GM12878 (cell line): ENCODE data around the gene CAMK2N2. TPM values are rescaled to one million over a fixed set of nuclear protein-coding genes. Genes with fewer than 3 reads are reported as not detected.

Experiments
- ATAC-seq: fragments of 200-7000 bp; cut with Tn5 transposase; 3 replicates; pipeline ENCODE4 v1.9.1; 2020; ENCODE audit warnings: mild to moderate bottlenecking, moderate library complexity
- BruUV-seq: library from RNA; stranded (reverse); fragments of 400-500 nt; replicated peaks from 2 replicates; lab custom pipeline; 2021; lab: Mats Ljungman, UMichigan
- CTCF ChIA-PET: fragments of 300-600 bp; sonication (Branson Sonifier 250); formaldehyde crosslinking; extraction: SDS; loops from one replicate; lab custom pipeline; 2021; ENCODE audit warnings: inconsistent platforms; lab: Yijun Ruan, JAX
- POLR2A ChIA-PET: fragments of 350-600 bp; formaldehyde crosslinking; extraction: SDS; loops from one replicate; lab custom pipeline; 2021; ENCODE audit warnings: inconsistent platforms; lab: Charles Lee
- RAD21 ChIA-PET: fragments of 300-600 bp; sonication (Branson Sonifier 250); formaldehyde crosslinking; loops from one replicate; lab custom pipeline; 2023; ENCODE audit warnings: antibody characterized with exemption; ENCODE audit not compliant: unreplicated experiment; lab: Charles Lee
- SMC1A ChIA-PET: fragments of 300-600 bp; sonication (Branson Sonifier 250); formaldehyde crosslinking; loops from one replicate; lab custom pipeline; 2023; ENCODE audit not compliant: unreplicated experiment, uncharacterized antibody; lab: Charles Lee
- DNase-seq: peaks from one replicate; pipeline ENCODE4 v3.0.0-alpha.2; 2011; ENCODE audit warnings: low read depth, low spot score
- FAIRE-seq: peaks from 3 replicates; lab custom pipeline; 2011; peaks lifted over from hg19 to GRCh38; lab: Jason Lieb, UNC
- H2AFZ ChIP-seq: 2 replicates; pipeline ENCODE4 v1.6.0; 2011; ENCODE audit warnings: low read depth, low read length, control low read depth; ENCODE audit not compliant: control insufficient read depth
- H3K27ac ChIP-seq: 2 replicates; pipeline ENCODE4 v1.5.1; 2011; ENCODE audit warnings: control low read depth; ENCODE audit not compliant: control insufficient read depth, insufficient read depth
- H3K27me3 ChIP-seq, 2 experiments: replicated peaks in 1 of 2; 2 replicates each; pipeline versions ENCODE4 v1.6.0 to v1.6.1; 2011; ENCODE audit warnings: low read length in 1 of 2; ENCODE audit not compliant: control insufficient read depth in 2 of 2, insufficient read depth in 2 of 2
- H3K36me3 ChIP-seq, 2 experiments: 2 replicates each; pipeline ENCODE4 v1.5.1; 2011; ENCODE audit warnings: low read length in 1 of 2; ENCODE audit not compliant: control insufficient read depth in 2 of 2, insufficient read depth in 2 of 2
- H3K4me1 ChIP-seq: 2 replicates; pipeline ENCODE4 v1.6.1; 2011; ENCODE audit warnings: mild to moderate bottlenecking, low read length, moderate library complexity, mixed read lengths; ENCODE audit not compliant: control insufficient read depth, insufficient read depth
- H3K4me2 ChIP-seq: 2 replicates; pipeline ENCODE4 v1.6.0; 2011; ENCODE audit warnings: control low read depth; ENCODE audit not compliant: control insufficient read depth, insufficient read depth
- H3K4me3 ChIP-seq: fragments of 200-600 bp; sonication (generic); 2 replicates; pipeline ENCODE4 v1.5.1; 2016
- H3K79me2 ChIP-seq: 2 replicates; pipeline ENCODE4 v1.6.0; 2011; ENCODE audit warnings: low read length; ENCODE audit not compliant: control insufficient read depth, insufficient read depth
- H3K9ac ChIP-seq: 2 replicates; pipeline ENCODE4 v1.8.0; 2011; ENCODE audit warnings: low read length, control low read depth, mixed read lengths; ENCODE audit not compliant: control insufficient read depth, insufficient read depth
- H3K9me3 ChIP-seq: replicated peaks from 3 replicates; pipeline ENCODE4 v1.5.1; 2011; ENCODE audit warnings: mild to moderate bottlenecking, low read length; ENCODE audit not compliant: control insufficient read depth, insufficient read depth
- H4K20me1 ChIP-seq: 2 replicates; pipeline ENCODE4 v1.6.0; 2011; ENCODE audit not compliant: control insufficient read depth, insufficient read depth
- BMI1 ChIP-seq: fragments of 450-650 bp; IDR thresholded peaks from 2 replicates; pipeline ENCODE4 v1.6.1; 2016; ENCODE audit warnings: mild to moderate bottlenecking, moderate library complexity, borderline replicate concordance
- CREB1 ChIP-seq: IDR thresholded peaks from 2 replicates; pipeline ENCODE4 v1.6.1; 2012; ENCODE audit warnings: low read depth, mild to moderate bottlenecking, inconsistent platforms
- NR2C1 ChIP-seq: fragments of 450-650 bp; IDR thresholded peaks from 2 replicates; pipeline ENCODE4 v1.6.1; 2017; ENCODE audit warnings: antibody characterized with exemption, mild to moderate bottlenecking, moderate library complexity
- SUPT20H ChIP-seq: IDR thresholded peaks from 2 replicates; pipeline ENCODE4 v1.6.1; 2011; ENCODE audit warnings: low read depth, mild to moderate bottlenecking, low read length, moderate library complexity, borderline replicate concordance; ENCODE audit not compliant: control insufficient read depth
- TAF1 ChIP-seq: IDR thresholded peaks from 2 replicates; pipeline ENCODE4 v1.6.1; 2011; ENCODE audit warnings: mild to moderate bottlenecking, low read depth, low read length, borderline replicate concordance
- ZNF274 ChIP-seq: IDR thresholded peaks from one replicate; pipeline ENCODE4 v1.8.0; 2011; ENCODE audit not compliant: insufficient read length, insufficient read depth
- WGBS: methylation state at CpG from one replicate; pipeline ENCODE4 v1.1.6; 2016; ENCODE audit warnings: low lambda C conversion rate; ENCODE audit not compliant: insufficient replicate concordance, insufficient coverage; ENCODE audit errors: missing lambda C conversion rate; 5-methylcytosine and 5-hydroxymethylcytosine counted together
- in situ Hi-C: fragments of 300-500 bp; cut with MboI; formaldehyde crosslinking; loops from 9 replicates; pipeline ENCODE4 v1.14.3; 2018; ENCODE audit warnings: mixed read lengths
- intact Hi-C: fragments of 100-400 bp; cut with micrococcal nuclease; formaldehyde crosslinking; loops from one replicate; pipeline ENCODE4 v1.14.2; 2022; ENCODE audit not compliant: unreplicated experiment
- polyA plus RNA-seq, 11 experiments: library from polyadenylated mRNA; depleted of rRNA in 4 of 11; unstranded in 6 of 11; stranded (reverse) in 5 of 11; fragments of >200 nt; fragmentation: Nextera tagmentation in 4 of 11; fragmentation: Illumina TruSeq in 1 of 11; extraction: Ambion mirVana in 4 of 11; extraction: Trizol in 1 of 11; gene quantifications; 1 replicate in 1 of 11; 2 replicates in 10 of 11; pipeline versions ENCODE4 v1.2.1 to v1.2.3, GENCODE V29; 2011 to 2016; ENCODE audit warnings: inconsistent platforms in 2 of 11, missing spikeins in 2 of 11, low read depth in 1 of 11
- total RNA-seq, 4 experiments: library from RNA; depleted of rRNA in 3 of 4; stranded (reverse); fragments of >200 nt in 3 of 4; fragmentation: Illumina TruSeq in 1 of 4; extraction: Trizol in 1 of 4; gene quantifications; 2 replicates each; pipeline versions ENCODE4 v1.2.1 to v1.2.3, GENCODE V29; 2013 to 2021
- TF ChIP-seq, protein P1 (sequence below): fragments of 450-650 bp; IDR thresholded peaks from 2 replicates; pipeline ENCODE4 v1.6.1; 2017; ENCODE audit warnings: mild to moderate bottlenecking, low read depth, inconsistent platforms; ENCODE audit not compliant: poor library complexity, severe bottlenecking

The CAMK2N2 gene
- total and polyA plus RNA-seq, 10 of the 15 experiments (the other 5 are each of a cell fraction or from before 2014, with no cell fraction given): 0.06 to 1.4 (median 0.45) TPM; not detected in 1

DNA sequence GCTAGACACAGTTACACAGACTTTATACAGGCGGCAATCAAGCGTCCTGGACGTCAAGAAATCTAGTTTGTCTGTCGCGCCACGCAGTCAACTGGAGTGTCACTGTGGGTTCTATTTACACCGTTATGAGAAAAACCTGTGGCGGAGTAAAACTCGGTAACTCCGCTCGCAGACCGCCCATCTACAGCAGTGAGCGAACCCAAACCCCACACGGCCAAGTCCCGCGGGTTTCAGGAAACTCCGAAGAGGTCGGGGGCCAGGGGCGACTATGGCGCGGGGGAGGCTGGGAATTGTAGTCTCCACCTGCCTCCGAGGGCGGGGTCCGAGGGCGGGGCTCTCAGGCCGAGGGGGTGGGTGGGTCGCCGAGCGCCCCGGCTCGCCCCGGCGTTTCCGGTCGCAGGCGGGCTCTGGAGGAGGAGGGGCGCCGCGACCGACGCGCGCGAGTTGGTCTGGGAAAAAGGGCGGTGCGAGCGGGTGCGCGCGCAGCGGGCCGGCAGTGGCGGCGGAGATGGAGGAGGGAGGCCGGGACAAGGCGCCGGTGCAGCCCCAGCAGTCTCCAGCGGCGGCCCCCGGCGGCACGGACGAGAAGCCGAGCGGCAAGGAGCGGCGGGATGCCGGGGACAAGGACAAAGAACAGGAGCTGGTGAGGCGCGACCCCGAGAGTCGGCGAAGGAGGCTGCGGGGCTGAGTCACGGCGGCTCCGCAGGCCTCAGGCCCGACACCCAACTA is 37.6 kb upstream of the CAMK2N2 start, which contains the start of gene PSMD2 (continued):
- TF ChIP-seq, protein P1, sequence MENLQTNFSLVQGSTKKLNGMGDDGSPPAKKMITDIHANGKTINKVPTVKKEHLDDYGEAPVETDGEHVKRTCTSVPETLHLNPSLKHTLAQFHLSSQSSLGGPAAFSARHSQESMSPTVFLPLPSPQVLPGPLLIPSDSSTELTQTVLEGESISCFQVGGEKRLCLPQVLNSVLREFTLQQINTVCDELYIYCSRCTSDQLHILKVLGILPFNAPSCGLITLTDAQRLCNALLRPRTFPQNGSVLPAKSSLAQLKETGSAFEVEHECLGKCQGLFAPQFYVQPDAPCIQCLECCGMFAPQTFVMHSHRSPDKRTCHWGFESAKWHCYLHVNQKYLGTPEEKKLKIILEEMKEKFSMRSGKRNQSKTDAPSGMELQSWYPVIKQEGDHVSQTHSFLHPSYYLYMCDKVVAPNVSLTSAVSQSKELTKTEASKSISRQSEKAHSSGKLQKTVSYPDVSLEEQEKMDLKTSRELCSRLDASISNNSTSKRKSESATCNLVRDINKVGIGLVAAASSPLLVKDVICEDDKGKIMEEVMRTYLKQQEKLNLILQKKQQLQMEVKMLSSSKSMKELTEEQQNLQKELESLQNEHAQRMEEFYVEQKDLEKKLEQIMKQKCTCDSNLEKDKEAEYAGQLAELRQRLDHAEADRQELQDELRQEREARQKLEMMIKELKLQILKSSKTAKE: no peak
- TF ChIP-seq SUPT20H: no peak

DNA sequence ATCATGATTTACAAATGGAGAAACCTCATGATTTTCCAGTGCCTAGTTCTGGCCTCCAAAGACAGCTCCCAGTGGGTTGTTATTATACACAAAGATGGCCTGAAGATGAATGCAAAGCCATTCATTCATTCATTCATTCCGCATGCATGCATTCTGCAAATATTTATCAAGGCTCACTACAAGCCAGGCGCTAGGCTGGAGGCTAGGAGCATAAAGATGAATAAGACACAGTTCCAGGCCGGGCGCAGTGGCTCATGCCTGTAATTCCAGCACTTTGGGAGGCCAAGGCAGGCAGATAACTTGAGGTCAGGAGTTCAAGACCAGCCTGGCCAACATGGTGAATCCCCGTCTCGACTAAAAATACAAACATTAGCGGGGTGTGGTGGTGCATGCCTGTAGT is 35.3 kb upstream of the CAMK2N2 start:
- in situ Hi-C loops (no loop called here), intact Hi-C loops (loop anchor here (5.0 kb wide), 1 partner anchor 44 kb away; no protein-coding TSS in a partner anchor)
- H3K36me3 ChIP-seq: peaks cover 0 to 4% of the 10 kb centered on the region in 2 experiments; a peak in 2 of 4 replicates
- H4K20me1 ChIP-seq: no peaks in the 10 kb centered on the region
- RAD21 ChIA-PET: no interaction called here
- no TSS peak for BruUV-seq
- no peak overlapping the region for H3K4me2 ChIP-seq
- ATAC-seq (no peak), DNase-seq (no peak), FAIRE-seq (no peak)
- H3K9ac ChIP-seq: no peak overlapping the region
- WGBS: 52% methylated on average over 7 of the region's 7 CpGs
- H3K79me2 ChIP-seq: peaks cover 18% of the 10 kb centered on the region
- H3K27me3 ChIP-seq: no peaks in the 10 kb centered on the region
- POLR2A ChIA-PET: no interaction called here
- H3K9me3 ChIP-seq: no peaks in the 10 kb centered on the region
- CTCF ChIA-PET: no interaction called here
- TF ChIP-seq TAF1 (no peak), NR2C1 (no peak), BMI1 (no peak), CREB1 (no peak), ZNF274 (no peak)
- no peak overlapping the region for H3K27ac ChIP-seq
- peaks cover 3% of the 10 kb centered on the region for H3K4me1 ChIP-seq
- no peak overlapping the region for H2AFZ ChIP-seq
- H3K4me3 ChIP-seq: no peak overlapping the region
- SMC1A ChIA-PET: no interaction called here
